ENCODE results near the gene ZNF205.

Gene ZNF205

GRCh38 chr16:3101841-3102470 lies 10.4 kb upstream of the ZNF205 start:
- H3K4me1 Mint-ChIP-seq (ENCODE audit: low read depth), result peaks cover 41% of the 10 kb centered on the region
- peak overlapping the region; percentile 88 for H3K27ac Mint-ChIP-seq
- no peaks in the 10 kb centered on the region for H3K9me3 Mint-ChIP-seq
- no peak for DNase-seq (ENCODE audit: low spot score)
- H3K36me3 Mint-ChIP-seq (ENCODE audit: low read depth), result no peaks in the 10 kb centered on the region
- H3K27me3 Mint-ChIP-seq (ENCODE audit: low read depth), result no peaks in the 10 kb centered on the region
- H3K4me3 Mint-ChIP-seq, result peak overlapping the region; percentile 73

DNA sequence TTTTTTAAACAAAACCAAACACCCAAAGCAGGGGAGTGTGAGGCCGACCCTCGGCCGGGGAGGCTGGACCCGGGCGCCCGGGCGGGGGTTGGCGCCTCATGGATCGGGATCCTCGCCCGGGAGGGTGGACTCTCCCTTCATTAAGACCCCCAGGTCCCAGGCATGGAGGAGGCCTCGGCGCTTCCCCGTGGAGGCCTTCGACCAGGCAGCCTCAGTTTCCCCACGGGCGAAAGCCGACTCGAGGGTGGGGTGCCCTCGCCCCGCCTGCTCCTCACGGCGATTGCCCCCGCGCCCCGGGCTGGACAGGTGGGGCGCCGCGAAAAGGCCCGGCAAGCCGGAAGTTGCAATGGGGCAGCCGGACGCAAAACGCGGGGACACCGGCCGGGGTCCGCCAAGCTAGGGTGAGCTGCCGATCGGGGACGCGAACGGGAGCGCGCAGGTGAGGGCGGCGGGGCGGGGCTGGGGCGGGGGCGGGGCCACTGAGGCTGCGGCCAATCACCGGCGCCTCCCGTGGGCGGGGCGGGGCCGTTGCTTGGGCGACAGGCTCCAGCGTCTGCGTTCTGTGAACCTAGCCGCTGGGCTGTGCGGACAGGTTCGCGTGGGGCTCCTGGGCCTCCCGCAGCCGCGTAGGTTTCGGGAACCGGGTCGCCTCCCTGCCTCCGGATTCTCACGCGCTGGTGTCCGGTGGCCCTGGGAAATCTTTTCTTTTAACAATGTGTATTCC lies 6.0 kb upstream of the ZNF205 start:
- DNase-seq (ENCODE audit: low spot score), result peak; percentile 91
- Mint-ChIP-seq H3K4me1 (ENCODE audit: low read depth) (peaks cover 26% of the 10 kb centered on the region), H3K4me3 (peak overlapping the region; percentile 82), H3K9me3 (no peaks in the 10 kb centered on the region), H3K27me3 (ENCODE audit: low read depth) (peaks cover 8% of the 10 kb centered on the region), H3K27ac (peak overlapping the region; percentile 88), H3K36me3 (ENCODE audit: low read depth) (no peaks in the 10 kb centered on the region)

GRCh38 chr16:3112881-3113574 lies 642 bp downstream of the ZNF205 start:
- no peak overlapping the region for H3K27ac Mint-ChIP-seq
- no peaks in the 10 kb centered on the region for H3K9me3 Mint-ChIP-seq
- H3K4me3 Mint-ChIP-seq, result no peak overlapping the region
- H3K27me3 Mint-ChIP-seq (ENCODE audit: low read depth), result peaks cover 23% of the 10 kb centered on the region
- H3K4me1 Mint-ChIP-seq (ENCODE audit: low read depth), result peaks cover 5% of the 10 kb centered on the region
- no peaks in the 10 kb centered on the region for H3K36me3 Mint-ChIP-seq (ENCODE audit: low read depth)
- no peak for DNase-seq (ENCODE audit: low spot score)

DNA sequence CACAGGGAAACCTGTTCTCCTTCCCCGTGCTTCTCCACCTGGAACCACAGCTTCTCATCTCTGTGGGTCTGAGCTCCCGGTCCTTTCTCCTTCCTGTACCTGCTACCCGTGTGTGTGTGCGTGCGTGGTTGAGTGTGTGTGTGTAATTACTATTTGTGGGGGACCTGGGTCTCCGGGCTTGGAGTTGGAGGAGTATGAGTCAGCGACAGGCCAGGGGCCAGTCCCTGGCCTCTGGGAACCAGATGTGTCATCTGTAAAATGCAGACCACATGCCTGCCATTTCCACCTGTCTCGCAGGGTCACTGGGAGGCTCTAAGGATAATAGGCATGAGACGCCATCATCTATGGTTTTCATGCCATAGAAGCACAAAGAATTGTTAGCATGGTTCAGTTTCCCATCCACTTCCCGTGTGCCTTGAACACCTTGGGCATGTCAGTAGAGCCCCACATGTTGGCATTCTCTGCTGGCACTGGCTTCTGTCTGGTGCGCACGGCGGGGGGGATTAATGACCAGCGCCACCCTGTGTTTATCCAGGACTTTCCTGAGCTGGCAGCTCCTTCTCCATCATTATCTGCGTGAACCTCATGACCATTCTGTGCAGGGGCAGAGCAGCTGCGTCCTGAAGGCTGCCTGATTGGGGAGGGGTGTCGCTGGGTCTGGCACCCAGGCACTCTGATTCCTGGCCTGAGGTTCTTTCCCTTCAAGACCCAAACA lies 1.5 kb downstream of the ZNF205 start:
- Mint-ChIP-seq H3K4me1 (ENCODE audit: low read depth) (peaks cover 5% of the 10 kb centered on the region), H3K27me3 (ENCODE audit: low read depth) (peaks cover 23% of the 10 kb centered on the region), H3K27ac (no peak overlapping the region), H3K9me3 (no peaks in the 10 kb centered on the region), H3K4me3 (no peak overlapping the region), H3K36me3 (ENCODE audit: low read depth) (no peaks in the 10 kb centered on the region)
- DNase-seq (ENCODE audit: low spot score), result no peak

GRCh38 chr16:3115003-3115402 lies 2.6 kb downstream of the ZNF205 start:
- Mint-ChIP-seq H3K4me1 (ENCODE audit: low read depth) (peaks cover 5% of the 10 kb centered on the region), H3K27ac (no peak overlapping the region)

GRCh38 chr16:3115561-3115960 lies 3.2 kb downstream of the ZNF205 start:
- Mint-ChIP-seq H3K27ac (no peak overlapping the region), H3K4me3 (no peak overlapping the region), H3K9me3 (no peaks in the 10 kb centered on the region), H3K36me3 (ENCODE audit: low read depth) (no peaks in the 10 kb centered on the region), H3K27me3 (ENCODE audit: low read depth) (peaks cover 18% of the 10 kb centered on the region), H3K4me1 (ENCODE audit: low read depth) (peaks cover 5% of the 10 kb centered on the region)
- DNase-seq (ENCODE audit: low spot score), result no peak

More at GRCh38 chr16:3115003-3115402, 2.6 kb downstream of the ZNF205 start:
- Mint-ChIP-seq H3K27me3 (ENCODE audit: low read depth) (peaks cover 21% of the 10 kb centered on the region), H3K4me3 (no peak overlapping the region), H3K9me3 (no peaks in the 10 kb centered on the region), H3K36me3 (ENCODE audit: low read depth) (no peaks in the 10 kb centered on the region)
- no peak for DNase-seq (ENCODE audit: low spot score)

DNA sequence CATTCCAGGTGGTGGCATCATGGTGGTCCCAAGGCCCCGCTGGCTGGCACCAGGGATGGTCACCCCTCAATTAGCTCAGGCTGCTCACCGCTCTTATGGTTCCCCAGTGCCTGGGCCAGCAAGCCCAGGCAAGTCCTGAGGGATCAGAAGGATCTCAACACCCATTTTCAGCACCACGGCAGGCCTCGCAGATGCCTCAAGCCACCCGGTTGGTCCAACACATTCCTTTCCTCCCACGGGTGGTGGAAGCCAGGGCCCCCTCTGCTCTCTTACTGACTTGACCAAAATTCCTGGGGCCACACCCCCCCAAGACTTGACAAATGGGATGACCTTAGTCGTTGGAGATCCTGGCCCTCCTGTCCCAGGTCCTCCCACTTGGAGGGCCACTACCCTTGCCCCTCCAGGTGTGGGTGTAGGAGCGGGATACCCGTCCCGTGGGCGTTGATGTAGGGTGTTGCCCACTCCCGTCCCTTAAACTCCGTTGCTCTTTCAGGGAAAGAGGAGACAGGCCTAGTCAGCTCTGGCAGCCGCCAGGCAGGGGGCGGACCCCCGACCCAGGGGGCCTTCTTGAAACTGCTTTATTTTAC lies 5.9 kb downstream of the ZNF205 start:
- no peak for DNase-seq (ENCODE audit: low spot score)
- Mint-ChIP-seq H3K27me3 (ENCODE audit: low read depth) (peaks cover 4% of the 10 kb centered on the region), H3K4me3 (no peak overlapping the region), H3K36me3 (ENCODE audit: low read depth) (no peaks in the 10 kb centered on the region), H3K27ac (no peak overlapping the region), H3K9me3 (no peaks in the 10 kb centered on the region), H3K4me1 (ENCODE audit: low read depth) (peaks cover 4% of the 10 kb centered on the region)

- Mint-ChIP-seq H3K4me3 (no peak overlapping the region), H3K36me3 (ENCODE audit: low read depth) (no peaks in the 10 kb centered on the region), H3K27ac (no peak overlapping the region), H3K4me1 (ENCODE audit: low read depth) (peaks cover 7% of the 10 kb centered on the region), H3K27me3 (ENCODE audit: low read depth) (peaks cover under 1% of the 10 kb centered on the region), H3K9me3 (no peaks in the 10 kb centered on the region)
- DNase-seq (ENCODE audit: low spot score), result no peak
Measured at GRCh38 chr16:3118846-3119245, 6.5 kb downstream of the ZNF205 start.

- Mint-ChIP-seq H3K27ac (no peak overlapping the region), H3K27me3 (ENCODE audit: low read depth) (no peaks in the 10 kb centered on the region), H3K4me1 (ENCODE audit: low read depth) (peaks cover 7% of the 10 kb centered on the region), H3K4me3 (no peak overlapping the region), H3K9me3 (no peaks in the 10 kb centered on the region), H3K36me3 (ENCODE audit: low read depth) (no peaks in the 10 kb centered on the region)
- no peak for DNase-seq (ENCODE audit: low spot score)
Measured at GRCh38 chr16:3119286-3119685, 6.9 kb downstream of the ZNF205 start.

GRCh38 chr16:3119701-3120408 lies 7.5 kb downstream of the ZNF205 start:
- peaks cover 3% of the 10 kb centered on the region for H3K36me3 Mint-ChIP-seq (ENCODE audit: low read depth)
- H3K4me1 Mint-ChIP-seq (ENCODE audit: low read depth), result peaks cover 11% of the 10 kb centered on the region
- no peak for DNase-seq (ENCODE audit: low spot score)
- H3K4me3 Mint-ChIP-seq, result no peak overlapping the region
- H3K9me3 Mint-ChIP-seq, result no peaks in the 10 kb centered on the region
- no peaks in the 10 kb centered on the region for H3K27me3 Mint-ChIP-seq (ENCODE audit: low read depth)
- H3K27ac Mint-ChIP-seq, result no peak overlapping the region

DNA sequence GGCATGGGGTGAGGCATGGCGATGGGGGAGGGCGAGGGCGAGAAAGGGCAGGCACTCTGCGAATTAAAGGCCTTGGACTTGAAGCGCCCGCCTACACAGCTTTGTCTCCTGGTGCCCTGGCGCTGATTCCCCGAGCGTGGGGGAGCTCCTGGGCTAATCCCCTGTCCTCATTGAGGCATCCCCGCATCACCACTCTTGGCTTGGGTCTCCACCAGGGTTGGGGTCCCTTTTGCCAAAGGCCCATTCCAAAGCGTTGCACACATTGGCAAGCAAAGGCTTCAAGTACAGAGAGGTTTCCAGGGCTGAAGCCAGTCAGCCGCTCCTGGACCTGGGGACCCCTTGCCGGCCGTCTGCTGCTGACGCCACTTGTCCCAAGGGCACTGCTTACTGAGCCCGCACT lies 8.0 kb downstream of the ZNF205 start:
- H3K27me3 Mint-ChIP-seq (ENCODE audit: low read depth), result no peaks in the 10 kb centered on the region
- H3K4me3 Mint-ChIP-seq, result no peak overlapping the region
- H3K36me3 Mint-ChIP-seq (ENCODE audit: low read depth), result peaks cover 7% of the 10 kb centered on the region
- DNase-seq (ENCODE audit: low spot score), result no peak
- H3K4me1 Mint-ChIP-seq (ENCODE audit: low read depth), result peaks cover 17% of the 10 kb centered on the region
- H3K27ac Mint-ChIP-seq, result no peak overlapping the region
- H3K9me3 Mint-ChIP-seq, result no peaks in the 10 kb centered on the region

DNA sequence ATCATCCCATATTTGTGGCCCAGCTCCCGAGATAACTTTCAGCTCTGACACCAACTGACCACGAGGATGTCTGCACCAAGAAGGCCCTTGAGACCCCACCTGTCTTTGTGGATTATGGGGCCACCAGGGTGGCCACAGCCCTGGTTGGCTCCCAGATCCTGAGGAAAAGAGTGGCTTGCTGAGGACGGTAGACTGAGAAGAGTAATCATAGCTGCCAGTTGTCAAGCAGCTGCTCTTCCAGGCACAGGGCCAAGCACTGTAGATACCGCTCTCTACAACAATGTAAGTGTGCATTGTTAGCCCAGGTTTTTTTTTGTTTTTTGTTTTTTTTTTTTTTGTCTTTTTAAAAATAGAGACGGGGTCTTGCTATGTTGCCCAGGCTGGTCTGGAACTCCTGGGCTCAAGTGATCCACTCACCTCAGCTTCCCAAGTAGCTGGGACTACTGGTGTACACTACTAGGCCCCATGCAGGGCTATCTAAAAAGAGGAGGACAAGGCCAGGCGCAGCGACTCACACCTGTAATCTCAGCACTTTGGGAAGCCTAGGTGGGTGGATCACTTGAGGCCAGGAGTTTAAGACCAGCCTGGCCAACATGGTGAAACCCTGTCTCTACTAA lies 9.6 kb downstream of the ZNF205 start:
- DNase-seq (ENCODE audit: low spot score), result no peak
- H3K27ac Mint-ChIP-seq, result no peak overlapping the region
- peaks cover 9% of the 10 kb centered on the region for H3K36me3 Mint-ChIP-seq (ENCODE audit: low read depth)
- no peaks in the 10 kb centered on the region for H3K9me3 Mint-ChIP-seq
- H3K27me3 Mint-ChIP-seq (ENCODE audit: low read depth), result no peaks in the 10 kb centered on the region
- no peak overlapping the region for H3K4me3 Mint-ChIP-seq
- H3K4me1 Mint-ChIP-seq (ENCODE audit: low read depth), result peaks cover 26% of the 10 kb centered on the region

All from T-helper 2 cell treated with Interferon-gamma antibody and Interleukin-4, amounts not matched to agents 5 μg/mL and 100 μg/mL, for 36 hours (primary cell).